ENCODE measurements around the gene LCE2C.

GRCh38 chr1:152656459-152656858, 18.6 kb upstream of the LCE2C start:
- TF ChIP-seq, protein P1, sequence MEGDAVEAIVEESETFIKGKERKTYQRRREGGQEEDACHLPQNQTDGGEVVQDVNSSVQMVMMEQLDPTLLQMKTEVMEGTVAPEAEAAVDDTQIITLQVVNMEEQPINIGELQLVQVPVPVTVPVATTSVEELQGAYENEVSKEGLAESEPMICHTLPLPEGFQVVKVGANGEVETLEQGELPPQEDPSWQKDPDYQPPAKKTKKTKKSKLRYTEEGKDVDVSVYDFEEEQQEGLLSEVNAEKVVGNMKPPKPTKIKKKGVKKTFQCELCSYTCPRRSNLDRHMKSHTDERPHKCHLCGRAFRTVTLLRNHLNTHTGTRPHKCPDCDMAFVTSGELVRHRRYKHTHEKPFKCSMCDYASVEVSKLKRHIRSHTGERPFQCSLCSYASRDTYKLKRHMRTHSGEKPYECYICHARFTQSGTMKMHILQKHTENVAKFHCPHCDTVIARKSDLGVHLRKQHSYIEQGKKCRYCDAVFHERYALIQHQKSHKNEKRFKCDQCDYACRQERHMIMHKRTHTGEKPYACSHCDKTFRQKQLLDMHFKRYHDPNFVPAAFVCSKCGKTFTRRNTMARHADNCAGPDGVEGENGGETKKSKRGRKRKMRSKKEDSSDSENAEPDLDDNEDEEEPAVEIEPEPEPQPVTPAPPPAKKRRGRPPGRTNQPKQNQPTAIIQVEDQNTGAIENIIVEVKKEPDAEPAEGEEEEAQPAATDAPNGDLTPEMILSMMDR (IDR thresholded peaks at IDR 0.05): no peak
- no peak for TF ChIP-seq POLR2A (IDR thresholded peaks at IDR 0.05)
